ENCODE data around the gene PAPPA. TPM values are rescaled to one million over a fixed set of nuclear protein-coding genes. Genes with fewer than 3 reads are reported as not detected.

Gene PAPPA
- polyA plus RNA-seq, 2 donors, result 0.98 to 1.1 TPM

GRCh38 chr9:116262448-116262847, 108.9 kb downstream of the PAPPA start:
- Histone ChIP-seq H3K27me3 (ENCODE audit: control insufficient read depth in 1 of 2, insufficient read depth in 2 of 2, low read length in 2 of 2) (no peaks in the 10 kb centered on the region), H3K4me1 (ENCODE audit: control insufficient read depth in 2 of 2, insufficient read depth in 2 of 2, low read length in 1 of 2) (no peaks in the 10 kb centered on the region), H3K27ac (ENCODE audit: low read depth in 2 of 2, low read length in 1 of 2) (no peak overlapping the region), H3K4me3 (ENCODE audit: low read depth in 1 of 2, low read length in 2 of 2) (no peak overlapping the region), H3K9me3 (ENCODE audit: control insufficient read depth in 2 of 2, insufficient read depth in 1 of 2, low read depth in 1 of 2, low read length in 1 of 2) (no peaks in the 10 kb centered on the region), H3K36me3 (ENCODE audit: control insufficient read depth in 2 of 2, insufficient read depth in 2 of 2, low read length in 1 of 2) (no peaks in the 10 kb centered on the region)
- WGBS, 2 donors, result 68 to 72% methylated on average over 5 of the region's 5 CpGs

- H3K27ac ChIP-seq (ENCODE audit: low read depth in 2 of 2, low read length in 1 of 2), result no peak overlapping the region
- H3K9me3 ChIP-seq (ENCODE audit: control insufficient read depth in 2 of 2, insufficient read depth in 1 of 2, low read depth in 1 of 2, low read length in 1 of 2), result no peaks in the 10 kb centered on the region
- H3K27me3 ChIP-seq (ENCODE audit: control insufficient read depth in 1 of 2, insufficient read depth in 2 of 2, low read length in 2 of 2), result no peaks in the 10 kb centered on the region
- H3K4me1 ChIP-seq (ENCODE audit: control insufficient read depth in 2 of 2, insufficient read depth in 2 of 2, low read length in 1 of 2), result no peaks in the 10 kb centered on the region
- 59 to 77% methylated on average over 1 of the region's 1 CpG for WGBS, 2 donors
- no peaks in the 10 kb centered on the region for H3K36me3 ChIP-seq (ENCODE audit: control insufficient read depth in 2 of 2, insufficient read depth in 2 of 2, low read length in 1 of 2)
- no peak overlapping the region for H3K4me3 ChIP-seq (ENCODE audit: low read depth in 1 of 2, low read length in 2 of 2)
Measured at GRCh38 chr9:116264361-116264760, 110.8 kb downstream of the PAPPA start.

- Histone ChIP-seq H3K9me3 (ENCODE audit: control insufficient read depth in 2 of 2, insufficient read depth in 1 of 2, low read depth in 1 of 2, low read length in 1 of 2) (no peaks in the 10 kb centered on the region), H3K4me1 (ENCODE audit: control insufficient read depth in 2 of 2, insufficient read depth in 2 of 2, low read length in 1 of 2) (no peaks in the 10 kb centered on the region), H3K27ac (ENCODE audit: low read depth in 2 of 2, low read length in 1 of 2) (no peak overlapping the region), H3K36me3 (ENCODE audit: control insufficient read depth in 2 of 2, insufficient read depth in 2 of 2, low read length in 1 of 2) (no peaks in the 10 kb centered on the region), H3K4me3 (ENCODE audit: low read depth in 1 of 2, low read length in 2 of 2) (no peak overlapping the region), H3K27me3 (ENCODE audit: control insufficient read depth in 1 of 2, insufficient read depth in 2 of 2, low read length in 2 of 2) (no peaks in the 10 kb centered on the region)
- WGBS, 2 donors, result 35 to 52% methylated on average over 1 of the region's 1 CpG
Measured at GRCh38 chr9:116267021-116267420, 113.4 kb downstream of the PAPPA start.

GRCh38 chr9:116269250-116269649, 115.7 kb downstream of the PAPPA start:
- WGBS, 2 donors, result 78 to 85% methylated on average over 2 of the region's 2 CpGs
- no peak overlapping the region for H3K27ac ChIP-seq (ENCODE audit: low read depth in 2 of 2, low read length in 1 of 2)
- no peaks in the 10 kb centered on the region for H3K36me3 ChIP-seq (ENCODE audit: control insufficient read depth in 2 of 2, insufficient read depth in 2 of 2, low read length in 1 of 2)
- no peaks in the 10 kb centered on the region for H3K27me3 ChIP-seq (ENCODE audit: control insufficient read depth in 1 of 2, insufficient read depth in 2 of 2, low read length in 2 of 2)
- H3K4me3 ChIP-seq (ENCODE audit: low read depth in 1 of 2, low read length in 2 of 2), result no peak overlapping the region
- H3K9me3 ChIP-seq (ENCODE audit: control insufficient read depth in 2 of 2, insufficient read depth in 1 of 2, low read depth in 1 of 2, low read length in 1 of 2), result no peaks in the 10 kb centered on the region
- H3K4me1 ChIP-seq (ENCODE audit: control insufficient read depth in 2 of 2, insufficient read depth in 2 of 2, low read length in 1 of 2), result no peaks in the 10 kb centered on the region

DNA sequence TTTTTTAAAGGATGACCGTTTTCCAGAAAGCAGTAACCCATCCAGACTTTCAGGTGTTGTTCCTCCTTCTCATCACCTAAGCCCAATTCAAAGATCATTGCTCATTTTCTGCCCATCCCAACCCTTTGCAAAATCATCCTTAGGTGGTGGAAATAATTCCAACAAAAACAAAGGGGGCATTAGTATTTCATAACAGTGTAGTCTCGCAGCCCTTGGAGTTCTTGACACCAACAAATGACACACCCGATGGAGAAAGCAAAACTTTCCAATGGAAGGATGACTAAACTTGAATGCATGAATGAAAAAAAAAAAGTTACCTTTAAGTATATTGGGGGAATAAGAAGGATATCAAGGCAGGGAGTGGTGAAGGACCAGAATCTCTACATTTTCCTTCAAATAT, 117.0 kb downstream of the PAPPA start:
- Histone ChIP-seq H3K36me3 (ENCODE audit: control insufficient read depth in 2 of 2, insufficient read depth in 2 of 2, low read length in 1 of 2) (no peaks in the 10 kb centered on the region), H3K4me3 (ENCODE audit: low read depth in 1 of 2, low read length in 2 of 2) (no peak overlapping the region), H3K9me3 (ENCODE audit: control insufficient read depth in 2 of 2, insufficient read depth in 1 of 2, low read depth in 1 of 2, low read length in 1 of 2) (no peaks in the 10 kb centered on the region), H3K27me3 (ENCODE audit: control insufficient read depth in 1 of 2, insufficient read depth in 2 of 2, low read length in 2 of 2) (no peaks in the 10 kb centered on the region), H3K4me1 (ENCODE audit: control insufficient read depth in 2 of 2, insufficient read depth in 2 of 2, low read length in 1 of 2) (no peaks in the 10 kb centered on the region), H3K27ac (ENCODE audit: low read depth in 2 of 2, low read length in 1 of 2) (no peak overlapping the region)
- 68 to 70% methylated on average over 3 of the region's 3 CpGs for WGBS, 2 donors

DNA sequence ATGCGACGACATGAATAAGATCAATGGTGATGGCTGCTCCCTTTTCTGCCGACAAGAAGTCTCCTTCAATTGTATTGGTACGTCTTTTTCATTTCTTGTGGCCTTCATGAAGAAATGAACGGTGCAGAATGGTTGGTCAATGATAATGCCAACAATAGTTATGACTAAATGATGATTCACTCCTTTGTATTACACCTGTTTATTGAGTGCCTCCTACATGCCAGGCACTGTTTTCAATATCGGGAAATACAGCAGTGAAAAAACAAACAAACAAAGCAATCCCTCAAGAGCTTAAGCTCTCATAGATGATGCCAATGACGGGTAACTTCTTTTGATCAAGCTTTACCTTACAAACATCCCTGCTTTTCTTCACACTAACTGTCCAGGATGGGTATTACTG, 117.7 kb downstream of the PAPPA start:
- no peak overlapping the region for H3K4me3 ChIP-seq (ENCODE audit: low read depth in 1 of 2, low read length in 2 of 2)
- H3K36me3 ChIP-seq (ENCODE audit: control insufficient read depth in 2 of 2, insufficient read depth in 2 of 2, low read length in 1 of 2), result no peaks in the 10 kb centered on the region
- WGBS, 2 donors, result 76 to 77% methylated on average over 7 of the region's 7 CpGs
- no peaks in the 10 kb centered on the region for H3K4me1 ChIP-seq (ENCODE audit: control insufficient read depth in 2 of 2, insufficient read depth in 2 of 2, low read length in 1 of 2)
- H3K27ac ChIP-seq (ENCODE audit: low read depth in 2 of 2, low read length in 1 of 2), result no peak overlapping the region
- no peaks in the 10 kb centered on the region for H3K9me3 ChIP-seq (ENCODE audit: control insufficient read depth in 2 of 2, insufficient read depth in 1 of 2, low read depth in 1 of 2, low read length in 1 of 2)
- H3K27me3 ChIP-seq (ENCODE audit: control insufficient read depth in 1 of 2, insufficient read depth in 2 of 2, low read length in 2 of 2), result no peaks in the 10 kb centered on the region

GRCh38 chr9:116271991-116272390, 118.4 kb downstream of the PAPPA start:
- Histone ChIP-seq H3K9me3 (ENCODE audit: control insufficient read depth in 2 of 2, insufficient read depth in 1 of 2, low read depth in 1 of 2, low read length in 1 of 2) (no peaks in the 10 kb centered on the region), H3K27ac (ENCODE audit: low read depth in 2 of 2, low read length in 1 of 2) (no peak overlapping the region), H3K4me1 (ENCODE audit: control insufficient read depth in 2 of 2, insufficient read depth in 2 of 2, low read length in 1 of 2) (no peaks in the 10 kb centered on the region), H3K4me3 (ENCODE audit: low read depth in 1 of 2, low read length in 2 of 2) (no peak overlapping the region), H3K36me3 (ENCODE audit: control insufficient read depth in 2 of 2, insufficient read depth in 2 of 2, low read length in 1 of 2) (no peaks in the 10 kb centered on the region), H3K27me3 (ENCODE audit: control insufficient read depth in 1 of 2, insufficient read depth in 2 of 2, low read length in 2 of 2) (no peaks in the 10 kb centered on the region)
- WGBS, 2 donors, result 37 to 53% methylated on average over 5 of the region's 5 CpGs

- Histone ChIP-seq H3K36me3 (ENCODE audit: control insufficient read depth in 2 of 2, insufficient read depth in 2 of 2, low read length in 1 of 2) (no peaks in the 10 kb centered on the region), H3K27ac (ENCODE audit: low read depth in 2 of 2, low read length in 1 of 2) (no peak overlapping the region), H3K4me3 (ENCODE audit: low read depth in 1 of 2, low read length in 2 of 2) (no peak overlapping the region), H3K4me1 (ENCODE audit: control insufficient read depth in 2 of 2, insufficient read depth in 2 of 2, low read length in 1 of 2) (no peaks in the 10 kb centered on the region), H3K27me3 (ENCODE audit: control insufficient read depth in 1 of 2, insufficient read depth in 2 of 2, low read length in 2 of 2) (no peaks in the 10 kb centered on the region), H3K9me3 (ENCODE audit: control insufficient read depth in 2 of 2, insufficient read depth in 1 of 2, low read depth in 1 of 2, low read length in 1 of 2) (no peaks in the 10 kb centered on the region)
- WGBS, 2 donors, result 76 to 79% methylated on average over 2 of the region's 2 CpGs
Measured at GRCh38 chr9:116274293-116274692, 120.7 kb downstream of the PAPPA start.

- whole genome bisulfite sequencing, 2 donors, result 64 to 66% methylated on average over 6 of the region's 6 CpGs
- Histone ChIP-seq H3K9me3 (ENCODE audit: control insufficient read depth in 2 of 2, insufficient read depth in 1 of 2, low read depth in 1 of 2, low read length in 1 of 2) (no peaks in the 10 kb centered on the region), H3K27ac (ENCODE audit: low read depth in 2 of 2, low read length in 1 of 2) (no peak overlapping the region), H3K36me3 (ENCODE audit: control insufficient read depth in 2 of 2, insufficient read depth in 2 of 2, low read length in 1 of 2) (no peaks in the 10 kb centered on the region), H3K4me1 (ENCODE audit: control insufficient read depth in 2 of 2, insufficient read depth in 2 of 2, low read length in 1 of 2) (no peaks in the 10 kb centered on the region), H3K27me3 (ENCODE audit: control insufficient read depth in 1 of 2, insufficient read depth in 2 of 2, low read length in 2 of 2) (no peaks in the 10 kb centered on the region), H3K4me3 (ENCODE audit: low read depth in 1 of 2, low read length in 2 of 2) (no peak overlapping the region)
Measured at GRCh38 chr9:116275418-116276195, 122.0 kb downstream of the PAPPA start.

GRCh38 chr9:116276196-116276493, 122.6 kb downstream of the PAPPA start:
- Histone ChIP-seq H3K27ac (ENCODE audit: low read depth in 2 of 2, low read length in 1 of 2) (no peak overlapping the region), H3K9me3 (ENCODE audit: control insufficient read depth in 2 of 2, insufficient read depth in 1 of 2, low read depth in 1 of 2, low read length in 1 of 2) (no peaks in the 10 kb centered on the region), H3K27me3 (ENCODE audit: control insufficient read depth in 1 of 2, insufficient read depth in 2 of 2, low read length in 2 of 2) (no peaks in the 10 kb centered on the region), H3K4me1 (ENCODE audit: control insufficient read depth in 2 of 2, insufficient read depth in 2 of 2, low read length in 1 of 2) (no peaks in the 10 kb centered on the region), H3K36me3 (ENCODE audit: control insufficient read depth in 2 of 2, insufficient read depth in 2 of 2, low read length in 1 of 2) (no peaks in the 10 kb centered on the region), H3K4me3 (ENCODE audit: low read depth in 1 of 2, low read length in 2 of 2) (no peak overlapping the region)

All from esophagus (tissue), 2 donors.